Endothelial cell of umbilical vein (primary cell): ENCODE results near the gene CCN2. TPM values are rescaled to one million over a fixed set of nuclear protein-coding genes. Genes with fewer than 3 reads are reported as not detected.

Experiments
- BruUV-seq: library from RNA; stranded (reverse); fragments of 400-500 nt; replicated peaks from 2 replicates; lab custom pipeline; 2021; lab: Mats Ljungman, UMichigan
- CTCF ChIA-PET: fragments of 300-600, 350-600 bp; sonication (Branson Sonifier 250); formaldehyde crosslinking; loops from one replicate; lab custom pipeline; 2021; ENCODE audit warnings: antibody characterized with exemption, inconsistent platforms; lab: Charles Lee
- POLR2A ChIA-PET: fragments of 300-600, 350-600 bp; sonication (Branson Sonifier 250); formaldehyde crosslinking; loops from one replicate; lab custom pipeline; 2021; ENCODE audit warnings: antibody characterized with exemption, inconsistent platforms; lab: Charles Lee
- DNase-seq: peaks from one replicate; pipeline ENCODE4 v3.0.0-alpha.2; 2011; ENCODE audit warnings: low read depth, low spot score
- FAIRE-seq: peaks from 2 replicates; lab custom pipeline; 2011; peaks lifted over from hg19 to GRCh38; lab: Jason Lieb, UNC
- H2AFZ ChIP-seq: 2 replicates; pipeline ENCODE4 v1.6.0; 2012; ENCODE audit warnings: low read depth, low read length, control low read depth, inconsistent platforms
- H3K27ac ChIP-seq: 2 replicates; pipeline ENCODE4 v1.5.1; 2011; ENCODE audit warnings: low read depth, mild to moderate bottlenecking, control low read depth, low read length, moderate library complexity; ENCODE audit not compliant: insufficient read depth
- H3K27me3 ChIP-seq, 2 experiments: 2 replicates each; pipeline versions ENCODE4 v1.6.0 to v1.6.1; 2011; ENCODE audit warnings: low read length in 2 of 2, mixed read lengths in 1 of 2; ENCODE audit not compliant: control insufficient read depth in 2 of 2, insufficient read depth in 2 of 2
- H3K36me3 ChIP-seq, 2 experiments: 2 replicates in 1 of 2; 3 replicates in 1 of 2; pipeline ENCODE4 v1.5.1; 2011; ENCODE audit warnings: low read length in 2 of 2, mild to moderate bottlenecking in 1 of 2, moderate library complexity in 1 of 2; ENCODE audit not compliant: control insufficient read depth in 2 of 2, insufficient read depth in 2 of 2; ENCODE audit errors: extremely low read depth in 1 of 2
- H3K4me1 ChIP-seq: 3 replicates; pipeline ENCODE4 v1.5.1; 2011; ENCODE audit warnings: mild to moderate bottlenecking, low read length; ENCODE audit not compliant: control insufficient read depth, insufficient read depth; ENCODE audit errors: extremely low read depth
- H3K4me2 ChIP-seq: 2 replicates; pipeline ENCODE4 v1.6.1; 2011; ENCODE audit warnings: low read length, control low read depth, mixed read lengths; ENCODE audit not compliant: insufficient read depth
- H3K4me3 ChIP-seq, 3 experiments: fragments of 200-600 bp in 1 of 3; sonication (generic), shearing (Covaris generic) in 1 of 3; replicated peaks in 1 of 3; 2 replicates each; pipeline ENCODE4 v1.5.1; 2011 to 2016; ENCODE audit warnings: control low read depth in 3 of 3, low read length in 3 of 3, mild to moderate bottlenecking in 2 of 3, inconsistent platforms in 1 of 3, low read depth in 1 of 3, moderate library complexity in 1 of 3; ENCODE audit not compliant: insufficient read depth in 1 of 3
- H3K79me2 ChIP-seq: 2 replicates; pipeline ENCODE4 v1.6.0; 2012; ENCODE audit warnings: low read length, inconsistent platforms; ENCODE audit not compliant: control insufficient read depth, insufficient read depth
- H3K9ac ChIP-seq: replicated peaks from 2 replicates; pipeline ENCODE3; 2011; ENCODE audit warnings: low read length, control low read depth; ENCODE audit not compliant: insufficient read depth; ENCODE audit errors: extremely low read depth
- H3K9me1 ChIP-seq: replicated peaks from 3 replicates; pipeline ENCODE4 v1.6.0; 2011; ENCODE audit warnings: mild to moderate bottlenecking, low read length; ENCODE audit not compliant: control insufficient read depth, insufficient read depth; ENCODE audit errors: extremely low read depth
- H3K9me3 ChIP-seq: replicated peaks from 2 replicates; pipeline ENCODE4 v1.5.1; 2012; ENCODE audit warnings: low read length, inconsistent platforms; ENCODE audit not compliant: control insufficient read depth, insufficient read depth
- H4K20me1 ChIP-seq: replicated peaks from 2 replicates; pipeline ENCODE3; 2011; ENCODE audit warnings: mild to moderate bottlenecking, low read length; ENCODE audit not compliant: control insufficient read depth, insufficient read depth; ENCODE audit errors: extremely low read depth
- EZH2 ChIP-seq: IDR thresholded peaks from 2 replicates; pipeline ENCODE4 v1.6.1; 2012; ENCODE audit warnings: borderline replicate concordance, low read depth, mild to moderate bottlenecking, moderate library complexity, low read length, inconsistent platforms; ENCODE audit not compliant: severe bottlenecking
- FOS ChIP-seq: IDR thresholded peaks from 2 replicates; pipeline ENCODE4 v1.6.1; 2011; ENCODE audit warnings: mild to moderate bottlenecking, low read length, moderate library complexity, borderline replicate concordance; ENCODE audit not compliant: insufficient read depth
- GATA2 ChIP-seq: IDR thresholded peaks from 2 replicates; pipeline ENCODE4 v1.7.0; 2011; ENCODE audit warnings: low read depth, mild to moderate bottlenecking, moderate library complexity, mixed read lengths, low read length; ENCODE audit not compliant: insufficient read length, insufficient read depth
- JUN ChIP-seq: IDR thresholded peaks from 2 replicates; pipeline ENCODE4 v1.6.1; 2011; ENCODE audit warnings: borderline replicate concordance, low read depth; ENCODE audit not compliant: insufficient read length, insufficient read depth
- MYC ChIP-seq: IDR thresholded peaks from one replicate; pipeline ENCODE4 v1.6.1; 2011; ENCODE audit warnings: mild to moderate bottlenecking, low read depth, low read length
- POLR2A ChIP-seq: IDR thresholded peaks from 2 replicates; pipeline ENCODE4 v1.6.1; 2012; ENCODE audit warnings: low read depth, mild to moderate bottlenecking, control low read depth, low read length
- POLR2AphosphoS5 ChIP-seq: IDR thresholded peaks from 2 replicates; pipeline ENCODE4 v1.6.1; 2012; ENCODE audit warnings: low read depth, mild to moderate bottlenecking, control low read depth, low read length, moderate library complexity; ENCODE audit not compliant: insufficient read depth
- dilution Hi-C: fragments of 300-500 bp; cut with MboI; formaldehyde crosslinking; loops from one replicate; pipeline ENCODE4 v1.15.0; 2019; ENCODE audit warnings: low sequenced_read_pairs; ENCODE audit not compliant: extremely low pct_ligation_motif_present
- intact Hi-C: fragments of 100-400 bp; cut with micrococcal nuclease; formaldehyde crosslinking; loops from one replicate; pipeline ENCODE4 v1.10.0; 2022
- polyA plus RNA-seq, 4 experiments: library from polyadenylated mRNA; depleted of rRNA in 3 of 4; stranded (reverse) in 3 of 4; unstranded in 1 of 4; fragments of >200 nt; gene quantifications; 2 replicates each; pipeline versions ENCODE4 v1.2.1 to v1.2.3, GENCODE V29; 2011 to 2012; ENCODE audit warnings: missing spikeins in 1 of 4
- total RNA-seq: library from RNA; stranded (reverse); gene quantifications from 2 replicates; pipeline ENCODE4 v1.2.3, GENCODE V29; 2021
- TF ChIP-seq, protein P1 (sequence below): IDR thresholded peaks from 2 replicates; pipeline ENCODE4 v1.6.1; 2011; ENCODE audit not compliant: insufficient read depth, insufficient read length
- TF ChIP-seq, protein P2 (sequence below), 2 donors: IDR thresholded peaks; 1 replicate in 1 of 2; 2 replicates in 1 of 2; pipeline ENCODE4 v1.5.1; 2011; ENCODE audit warnings: low read length in 2 of 2, mild to moderate bottlenecking in 2 of 2, moderate library complexity in 2 of 2, control low read depth in 1 of 2, inconsistent platforms in 1 of 2, low read depth in 1 of 2; ENCODE audit not compliant: insufficient read depth in 1 of 2; ENCODE audit errors: extremely low read depth in 1 of 2

Gene CCN2
- total and polyA plus RNA-seq, 2 donors (not counting 3 experiments of a cell fraction or from before 2014, with no cell fraction given) = 1,926 to 2,488 TPM

DNA sequence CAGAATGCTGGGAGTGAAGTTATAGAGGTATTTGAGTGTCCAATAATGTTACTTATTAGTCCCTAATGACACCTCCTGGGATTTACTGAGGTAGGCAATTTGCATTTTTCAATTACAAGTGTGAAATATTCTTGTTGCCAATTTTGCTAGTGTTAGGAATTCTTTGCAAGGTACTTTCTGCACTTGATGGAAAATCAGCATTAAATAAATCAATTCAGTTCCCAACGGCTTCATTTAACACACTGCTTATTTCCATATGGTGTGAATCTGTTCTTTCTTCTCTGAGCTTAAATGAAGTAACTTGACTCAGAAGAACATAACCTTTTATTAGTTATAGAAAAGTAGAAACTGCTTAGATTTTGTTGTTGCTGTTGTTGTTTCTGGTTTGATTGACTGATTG lies 21.2 kb downstream of the CCN2 start:
- DNase-seq = no peak
- Histone ChIP-seq H3K9ac (no peak overlapping the region), H3K27me3 (no peaks in the 10 kb centered on the region), H3K79me2 (no peaks in the 10 kb centered on the region), H2AFZ (no peak overlapping the region), H3K4me1 (no peaks in the 10 kb centered on the region), H3K9me3 (no peaks in the 10 kb centered on the region), H4K20me1 (no peaks in the 10 kb centered on the region), H3K4me3 (no peak overlapping the region), H3K4me2 (no peak overlapping the region), H3K9me1 (no peaks in the 10 kb centered on the region), H3K36me3 (no peaks in the 10 kb centered on the region), H3K27ac (no peak overlapping the region)
- TF ChIP-seq, protein P1, sequence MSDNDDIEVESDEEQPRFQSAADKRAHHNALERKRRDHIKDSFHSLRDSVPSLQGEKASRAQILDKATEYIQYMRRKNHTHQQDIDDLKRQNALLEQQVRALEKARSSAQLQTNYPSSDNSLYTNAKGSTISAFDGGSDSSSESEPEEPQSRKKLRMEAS = no peak
- TF ChIP-seq GATA2 (no peak), MYC (no peak), POLR2A (no peak), EZH2 (no peak), JUN (no peak), FOS (no peak), POLR2AphosphoS5 (no peak)
- TF ChIP-seq, protein P2, sequence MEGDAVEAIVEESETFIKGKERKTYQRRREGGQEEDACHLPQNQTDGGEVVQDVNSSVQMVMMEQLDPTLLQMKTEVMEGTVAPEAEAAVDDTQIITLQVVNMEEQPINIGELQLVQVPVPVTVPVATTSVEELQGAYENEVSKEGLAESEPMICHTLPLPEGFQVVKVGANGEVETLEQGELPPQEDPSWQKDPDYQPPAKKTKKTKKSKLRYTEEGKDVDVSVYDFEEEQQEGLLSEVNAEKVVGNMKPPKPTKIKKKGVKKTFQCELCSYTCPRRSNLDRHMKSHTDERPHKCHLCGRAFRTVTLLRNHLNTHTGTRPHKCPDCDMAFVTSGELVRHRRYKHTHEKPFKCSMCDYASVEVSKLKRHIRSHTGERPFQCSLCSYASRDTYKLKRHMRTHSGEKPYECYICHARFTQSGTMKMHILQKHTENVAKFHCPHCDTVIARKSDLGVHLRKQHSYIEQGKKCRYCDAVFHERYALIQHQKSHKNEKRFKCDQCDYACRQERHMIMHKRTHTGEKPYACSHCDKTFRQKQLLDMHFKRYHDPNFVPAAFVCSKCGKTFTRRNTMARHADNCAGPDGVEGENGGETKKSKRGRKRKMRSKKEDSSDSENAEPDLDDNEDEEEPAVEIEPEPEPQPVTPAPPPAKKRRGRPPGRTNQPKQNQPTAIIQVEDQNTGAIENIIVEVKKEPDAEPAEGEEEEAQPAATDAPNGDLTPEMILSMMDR (IDR thresholded peaks at IDR 0.05; ENCODE audit: extremely low read depth in 1 of 2, insufficient read depth in 1 of 2, low read depth in 1 of 2, low read length in 2 of 2) = no peak
- POLR2A ChIA-PET = no interaction called here
- dilution Hi-C loops (no loop called here), intact Hi-C loops (loop anchor here (10.0 kb wide), 1 partner anchor 885 kb away; the partner anchor contains the start of gene RPS12)
- FAIRE-seq = no peak
- no TSS peak for BruUV-seq
- CTCF ChIA-PET = interaction anchor here (1.3 to 9.9 kb wide), 2 partner anchors 329 to 348 kb away, joined by 3 to 222 read pairs; no protein-coding TSS in a partner anchor
